Left lung (tissue), 10 donors: ENCODE measurements around the gene SLCO2B1. TPM values are rescaled to one million over a fixed set of nuclear protein-coding genes. Genes with fewer than 3 reads are reported as not detected.

Source experiments
- ATAC-seq: fragments of 200-7000 bp; cut with Tn5 transposase; one replicate; pipeline ENCODE4 v1.9.1; 2020; ENCODE audit warnings: moderate library complexity
- DNase-seq, 4 donors: peaks; one replicate each; pipeline ENCODE4 v3.0.0-alpha.2; 2013 to 2020
- H3K27ac ChIP-seq, 2 donors: fragments of 200-600 bp; sonication (generic) in 1 of 2; one replicate each; pipeline versions ENCODE4 v1.5.0 to v1.8.0; 2020 to 2021
- H3K27me3 ChIP-seq, 2 donors: fragments of 200-600 bp; sonication (generic) in 1 of 2; one replicate each; pipeline versions ENCODE4 v1.5.0 to v1.8.0; 2020 to 2021
- H3K36me3 ChIP-seq, 2 donors: fragments of 200-600 bp; sonication (generic) in 1 of 2; one replicate each; pipeline versions ENCODE4 v1.5.0 to v1.8.0; 2020 to 2021
- H3K4me1 ChIP-seq, 2 donors: fragments of 200-600 bp; one replicate each; pipeline ENCODE4 v1.8.0; 2021
- H3K4me3 ChIP-seq, 2 donors: fragments of 200-600 bp; sonication (generic) in 1 of 2; one replicate each; pipeline versions ENCODE4 v1.5.0 to v1.8.0; 2020 to 2021; ENCODE audit warnings: mild to moderate bottlenecking in 1 of 2
- H3K9me3 ChIP-seq, 2 donors: fragments of 200-600 bp; sonication (generic) in 1 of 2; one replicate each; pipeline versions ENCODE4 v1.5.0 to v1.8.0; 2020 to 2021
- CTCF ChIP-seq, 2 donors: fragments of 200-600 bp; sonication (generic) in 1 of 2; IDR thresholded peaks; one replicate each; pipeline versions ENCODE4 v1.5.0 to v1.8.0; 2021; ENCODE audit warnings: antibody characterized with exemption in 2 of 2
- intact Hi-C, 2 donors: fragments of 100-400 bp; cut with DNase I; formaldehyde crosslinking; loops; one replicate each; pipeline versions ENCODE4 v1.11.2 to v1.14.2; 2022
- polyA plus RNA-seq, 6 donors: library from polyadenylated mRNA; unstranded; fragments of 120-200 nt; gene quantifications; one replicate each; pipeline ENCODE4 v1.2.1, GENCODE V29; 2013; ENCODE audit not compliant: insufficient read length in 6 of 6
- total RNA-seq, 2 donors: library from RNA; stranded (reverse); fragmentation: NEBNext Ultra II Directional; extraction: Animal tissue kit (Norgen Biotek cat#: 25700); gene quantifications; one replicate each; pipeline ENCODE4 v1.2.1, GENCODE V29; 2021
- donor health status: DM: no; HTN: yes; CAD: no.
- donor health status: DM: no; HTN: no; CAD: no.

The SLCO2B1 gene
- total and polyA plus RNA-seq, 8 donors: 20.5 to 220 (median 27.9) TPM

- intact Hi-C loops: loop anchor here in 1 of 2 donors (5.0 kb wide), 3 partner anchors 104 to 314 kb away; no protein-coding TSS in a partner anchor
- no peak overlapping the region for H3K27ac ChIP-seq
Measured at GRCh38 chr11:75246006-75246670, 95.2 kb downstream of the SLCO2B1 start.

GRCh38 chr11:75246671-75247350 lies 95.9 kb downstream of the SLCO2B1 start:
- H3K9me3 ChIP-seq: no peaks in the 10 kb centered on the region
- no peak overlapping the region for H3K27ac ChIP-seq
- intact Hi-C loops: loop anchor here in 1 of 2 donors (5.0 kb wide), 3 partner anchors 105 to 315 kb away; no protein-coding TSS in a partner anchor
- no peaks in the 10 kb centered on the region for H3K36me3 ChIP-seq
- no peak for ATAC-seq
- peak in 1 of 4 donors; percentile 27 for DNase-seq
- TF ChIP-seq CTCF (IDR thresholded peaks at IDR 0.05): no peak
- no peak overlapping the region for H3K4me3 ChIP-seq
- H3K27me3 ChIP-seq: peaks cover 19 to 52% of the 10 kb centered on the region in 2 donors
- peaks cover 3 to 7% of the 10 kb centered on the region in 2 donors for H3K4me1 ChIP-seq

More at GRCh38 chr11:75246006-75246670, 95.2 kb downstream of the SLCO2B1 start:
- Histone ChIP-seq H3K27me3 (peaks cover 19 to 57% of the 10 kb centered on the region in 2 donors), H3K4me1 (peaks cover 3 to 11% of the 10 kb centered on the region in 2 donors), H3K4me3 (no peak overlapping the region), H3K9me3 (no peaks in the 10 kb centered on the region), H3K36me3 (no peaks in the 10 kb centered on the region)
- no peak for ATAC-seq
- no peak for TF ChIP-seq CTCF (IDR thresholded peaks at IDR 0.05)
- DNase-seq: no peak

GRCh38 chr11:75248924-75249256 lies 98.0 kb downstream of the SLCO2B1 start:
- Histone ChIP-seq H3K36me3 (no peaks in the 10 kb centered on the region), H3K27ac (no peak overlapping the region)
- ATAC-seq: no peak

GRCh38 chr11:75249704-75250103 lies 98.8 kb downstream of the SLCO2B1 start:
- DNase-seq: peak in 1 of 4 donors; percentile 5

More at GRCh38 chr11:75248924-75249256, 98.0 kb downstream of the SLCO2B1 start:
- Histone ChIP-seq H3K27me3 (peaks cover under 1 to 31% of the 10 kb centered on the region in 2 donors), H3K9me3 (no peaks in the 10 kb centered on the region), H3K4me1 (no peaks in the 10 kb centered on the region), H3K4me3 (no peak overlapping the region)
- intact Hi-C loops: loop anchor here in 1 of 2 donors (5.0 kb wide), 3 partner anchors 107 to 317 kb away; no protein-coding TSS in a partner anchor
- no peak for DNase-seq
- TF ChIP-seq CTCF (IDR thresholded peaks at IDR 0.05): peak in 1 of 2 donors; percentile 3

More at GRCh38 chr11:75249704-75250103, 98.8 kb downstream of the SLCO2B1 start:
- intact Hi-C loops: loop anchor here in 1 of 2 donors (5.0 kb wide), 3 partner anchors 107 to 317 kb away; no protein-coding TSS in a partner anchor
- ATAC-seq: no peak
- peaks cover 0 to 24% of the 10 kb centered on the region in 2 donors for H3K27me3 ChIP-seq
- H3K27ac ChIP-seq: no peak overlapping the region
- H3K4me1 ChIP-seq: no peaks in the 10 kb centered on the region
- no peaks in the 10 kb centered on the region for H3K36me3 ChIP-seq
- no peaks in the 10 kb centered on the region for H3K9me3 ChIP-seq
- no peak overlapping the region for H3K4me3 ChIP-seq
- TF ChIP-seq CTCF (IDR thresholded peaks at IDR 0.05): no peak
